ENCODE results near the gene SMARCC2. TPM values are rescaled to one million over a fixed set of nuclear protein-coding genes. Genes with fewer than 3 reads are reported as not detected.
A peak's percentile ranks its signal among the peaks of the same experiment; 100 is the strongest.

The SMARCC2 gene
- polyA plus RNA-seq, 1 donor from 2014 or later: 81.9 TPM

GRCh38 chr12:56221757-56222530, 32.7 kb upstream of the SMARCC2 start, which contains the start of gene RNF41:
Gene RNF41 (minus strand): TSS chr12:56221922. CDS start chr12:56214047, 7,875 bp downstream.
- Mint-ChIP-seq H3K4me3 (peak within 1 kb of the TSS; percentile 90 to 100 (median 98)), H3K27me3 (no peaks in the 10 kb centered on the region), H3K36me3 (peaks cover 1% of the 10 kb centered on the region), H3K27ac (peak within 1 kb of the TSS; percentile 95 to 98 (median 97)), H3K9me3 (no peaks in the 10 kb centered on the region), H3K4me1 (peaks cover 20 to 34% (median 22%) of the 10 kb centered on the region in 3 donors)

DNA sequence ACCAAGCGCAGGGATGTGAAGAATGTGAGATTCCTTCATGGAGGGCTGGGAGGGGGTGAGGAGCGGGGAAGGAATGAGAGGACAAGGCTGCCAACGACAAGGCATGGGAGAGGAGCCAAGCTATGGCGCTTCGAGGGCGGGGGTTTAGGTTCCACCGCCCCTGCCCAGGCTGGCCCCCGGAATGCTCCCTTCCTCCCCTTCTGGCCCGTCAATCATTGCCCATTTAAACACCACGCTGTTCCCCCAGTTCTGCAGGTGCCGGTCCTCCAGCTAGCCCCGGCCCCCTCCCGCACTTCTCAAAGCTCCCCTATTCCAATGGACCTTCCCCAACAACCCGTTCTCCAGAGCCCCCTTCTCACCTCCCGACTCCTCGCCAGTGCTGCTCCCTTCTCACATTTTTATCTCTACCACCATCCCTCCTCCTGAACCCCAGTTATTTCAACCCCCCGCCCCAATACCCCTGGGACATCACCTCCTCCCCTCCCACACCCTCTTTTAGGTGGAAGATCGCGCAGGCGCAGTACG, 32.0 kb upstream of the SMARCC2 start:
- Mint-ChIP-seq H3K4me3 (peak overlapping the region; percentile 90 to 100 (median 98)), H3K4me1 (peaks cover 20 to 37% (median 22%) of the 10 kb centered on the region in 3 donors), H3K27ac (peak overlapping the region; percentile 95 to 98 (median 97)), H3K27me3 (no peaks in the 10 kb centered on the region), H3K9me3 (no peaks in the 10 kb centered on the region), H3K36me3 (peaks cover 1% of the 10 kb centered on the region)

- no peaks in the 10 kb centered on the region for H3K9me3 Mint-ChIP-seq
- no peaks in the 10 kb centered on the region for H3K27me3 Mint-ChIP-seq
- H3K4me1 Mint-ChIP-seq: peaks cover 20 to 37% (median 22%) of the 10 kb centered on the region in 3 donors
- H3K36me3 Mint-ChIP-seq: peaks cover 1% of the 10 kb centered on the region
- peak overlapping the region; percentile 95 to 98 (median 97) for H3K27ac Mint-ChIP-seq
- peak overlapping the region; percentile 90 to 100 (median 98) for H3K4me3 Mint-ChIP-seq
Measured at GRCh38 chr12:56220611-56221231, 31.4 kb upstream of the SMARCC2 start.

GRCh38 chr12:56219840-56220239, 30.6 kb upstream of the SMARCC2 start:
- H3K36me3 Mint-ChIP-seq: peaks cover 3% of the 10 kb centered on the region
- H3K27ac Mint-ChIP-seq: peak overlapping the region; percentile 53 to 98 (median 95)
- peak overlapping the region in 3 of 4 donors; percentile 33 to 55 (median 43) for H3K4me3 Mint-ChIP-seq

DNA sequence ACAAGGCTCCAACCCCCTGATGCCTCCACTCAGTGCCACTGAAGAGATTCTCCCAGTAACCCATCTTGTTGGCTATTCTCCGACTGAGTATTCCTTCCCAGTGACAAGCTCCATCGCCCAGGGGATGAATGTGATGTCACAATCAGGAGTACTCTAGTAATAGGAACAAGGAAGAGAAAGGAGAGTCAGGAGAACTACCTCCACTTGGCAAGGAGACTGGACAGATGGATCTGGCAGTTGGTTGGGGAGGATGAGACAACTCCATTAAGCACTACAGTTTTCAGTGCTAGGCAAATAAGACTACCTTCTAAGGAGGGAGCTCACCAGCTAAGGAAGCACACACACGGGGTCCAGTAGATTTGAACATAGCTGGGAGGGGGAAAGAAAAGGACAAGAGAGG, 27.2 kb upstream of the SMARCC2 start:
- Mint-ChIP-seq H3K9me3 (no peaks in the 10 kb centered on the region), H3K4me1 (peaks cover 0 to 11% (median 5%) of the 10 kb centered on the region in 3 donors), H3K27ac (peak overlapping the region in 1 of 3 donors; percentile 52), H3K27me3 (no peaks in the 10 kb centered on the region), H3K4me3 (no peak overlapping the region), H3K36me3 (peaks cover 1% of the 10 kb centered on the region)

More at GRCh38 chr12:56219840-56220239, 30.6 kb upstream of the SMARCC2 start:
- Mint-ChIP-seq H3K4me1 (peaks cover 15 to 31% (median 20%) of the 10 kb centered on the region in 3 donors), H3K27me3 (no peaks in the 10 kb centered on the region), H3K9me3 (no peaks in the 10 kb centered on the region)

GRCh38 chr12:56213878-56214277, 24.6 kb upstream of the SMARCC2 start:
- Mint-ChIP-seq H3K4me3 (no peak overlapping the region), H3K27me3 (no peaks in the 10 kb centered on the region), H3K4me1 (peaks cover 0 to 7% (median 4%) of the 10 kb centered on the region in 3 donors), H3K9me3 (no peaks in the 10 kb centered on the region), H3K27ac (peak overlapping the region in 2 of 3 donors; percentile 31 to 68), H3K36me3 (peaks cover 1% of the 10 kb centered on the region)

- H3K4me1 Mint-ChIP-seq: peaks cover 8 to 14% (median 13%) of the 10 kb centered on the region in 3 donors
- peaks cover 3% of the 10 kb centered on the region for H3K36me3 Mint-ChIP-seq
- peak overlapping the region in 1 of 3 donors; percentile 87 for H3K27ac Mint-ChIP-seq
- H3K27me3 Mint-ChIP-seq: no peaks in the 10 kb centered on the region
- H3K4me3 Mint-ChIP-seq: no peak overlapping the region
- no peaks in the 10 kb centered on the region for H3K9me3 Mint-ChIP-seq
Measured at GRCh38 chr12:56212361-56212760, 23.1 kb upstream of the SMARCC2 start.

DNA sequence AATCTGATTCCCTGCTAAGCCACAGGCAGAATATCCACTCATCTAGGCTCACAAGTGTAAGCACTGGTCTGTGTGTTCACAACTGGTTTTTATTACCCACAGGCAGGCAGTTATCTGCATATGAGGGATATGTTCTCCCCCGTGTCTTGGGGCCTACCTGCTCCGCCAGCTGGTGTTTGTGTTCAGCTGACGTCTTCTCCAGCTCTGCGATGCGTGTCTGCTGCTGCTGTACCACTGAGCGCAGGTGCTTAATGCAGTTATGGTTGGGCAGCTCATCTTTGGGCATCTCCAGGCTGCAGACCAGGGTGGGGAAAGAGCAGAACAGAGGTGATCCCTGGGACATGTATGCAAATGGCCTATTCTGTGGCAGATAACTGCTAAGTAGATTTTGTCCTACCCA, 18.7 kb upstream of the SMARCC2 start:
- peaks cover 11% of the 10 kb centered on the region for H3K36me3 Mint-ChIP-seq
- no peaks in the 10 kb centered on the region for H3K27me3 Mint-ChIP-seq
- H3K27ac Mint-ChIP-seq: peak overlapping the region; percentile 62 to 91 (median 90)
- peak overlapping the region in 1 of 4 donors; percentile 68 for H3K4me3 Mint-ChIP-seq
- no peaks in the 10 kb centered on the region for H3K9me3 Mint-ChIP-seq
- H3K4me1 Mint-ChIP-seq: peaks cover 13 to 19% (median 18%) of the 10 kb centered on the region in 3 donors

- Mint-ChIP-seq H3K4me1 (peaks cover 15 to 19% (median 19%) of the 10 kb centered on the region in 3 donors), H3K27ac (peak overlapping the region in 2 of 3 donors; percentile 11 to 87), H3K36me3 (peaks cover 11% of the 10 kb centered on the region), H3K27me3 (no peaks in the 10 kb centered on the region), H3K4me3 (no peak overlapping the region), H3K9me3 (no peaks in the 10 kb centered on the region)
Measured at GRCh38 chr12:56206452-56207166, 17.3 kb upstream of the SMARCC2 start.

DNA sequence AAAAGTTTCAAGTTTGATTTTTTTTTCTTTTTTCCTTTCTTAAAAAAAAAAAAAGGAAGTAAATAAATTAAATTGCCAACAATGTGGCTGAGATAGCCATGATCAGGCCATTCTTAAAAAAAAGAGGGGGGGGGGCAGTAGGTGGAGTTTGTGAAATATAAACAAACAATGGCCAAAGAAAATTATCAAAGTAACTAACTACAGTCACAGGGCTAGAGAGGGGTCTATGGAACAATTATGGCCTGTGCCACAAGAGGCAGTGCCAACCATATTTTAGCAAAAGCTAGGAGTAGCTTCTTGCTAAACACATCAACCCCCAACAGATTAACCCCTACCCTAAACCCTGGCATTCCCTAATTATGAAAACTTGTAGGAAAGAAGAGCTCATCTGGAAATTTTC, 16.2 kb upstream of the SMARCC2 start:
- no peaks in the 10 kb centered on the region for H3K27me3 Mint-ChIP-seq
- no peaks in the 10 kb centered on the region for H3K9me3 Mint-ChIP-seq
- peak overlapping the region in 2 of 3 donors; percentile 6 to 25 for H3K27ac Mint-ChIP-seq
- no peak overlapping the region for H3K4me3 Mint-ChIP-seq
- H3K36me3 Mint-ChIP-seq: peaks cover 11% of the 10 kb centered on the region
- peaks cover 15 to 19% (median 15%) of the 10 kb centered on the region in 3 donors for H3K4me1 Mint-ChIP-seq

DNA sequence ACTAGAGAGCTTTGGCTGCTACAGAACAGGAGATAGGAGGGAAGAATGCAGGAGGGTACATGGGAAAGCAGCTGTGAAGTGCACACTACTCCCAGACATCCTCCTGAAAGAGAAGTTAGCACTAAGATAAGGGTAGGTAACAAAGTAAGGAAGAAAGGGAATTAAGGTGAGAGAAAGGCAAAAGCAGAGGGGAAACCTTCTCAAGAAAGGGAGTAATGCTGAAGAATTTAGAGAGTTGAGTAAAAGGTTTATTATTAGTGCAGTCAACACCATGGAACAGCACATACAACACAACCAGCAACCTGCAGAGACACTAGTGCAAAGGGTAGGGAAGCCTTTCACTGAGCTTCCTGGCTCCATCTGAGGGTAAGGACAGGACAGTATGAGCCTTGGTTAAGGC, 15.0 kb upstream of the SMARCC2 start:
- Mint-ChIP-seq H3K27ac (peak overlapping the region in 1 of 3 donors; percentile 11), H3K27me3 (no peaks in the 10 kb centered on the region), H3K4me1 (peaks cover 15 to 19% (median 15%) of the 10 kb centered on the region in 3 donors), H3K36me3 (peaks cover 11% of the 10 kb centered on the region), H3K9me3 (no peaks in the 10 kb centered on the region), H3K4me3 (no peak overlapping the region)

GRCh38 chr12:56202838-56203237, 13.6 kb upstream of the SMARCC2 start:
- Mint-ChIP-seq H3K4me1 (peaks cover 9 to 16% (median 12%) of the 10 kb centered on the region in 3 donors), H3K27ac (no peak overlapping the region), H3K9me3 (no peaks in the 10 kb centered on the region), H3K36me3 (peaks cover 11% of the 10 kb centered on the region), H3K27me3 (no peaks in the 10 kb centered on the region), H3K4me3 (no peak overlapping the region)

DNA sequence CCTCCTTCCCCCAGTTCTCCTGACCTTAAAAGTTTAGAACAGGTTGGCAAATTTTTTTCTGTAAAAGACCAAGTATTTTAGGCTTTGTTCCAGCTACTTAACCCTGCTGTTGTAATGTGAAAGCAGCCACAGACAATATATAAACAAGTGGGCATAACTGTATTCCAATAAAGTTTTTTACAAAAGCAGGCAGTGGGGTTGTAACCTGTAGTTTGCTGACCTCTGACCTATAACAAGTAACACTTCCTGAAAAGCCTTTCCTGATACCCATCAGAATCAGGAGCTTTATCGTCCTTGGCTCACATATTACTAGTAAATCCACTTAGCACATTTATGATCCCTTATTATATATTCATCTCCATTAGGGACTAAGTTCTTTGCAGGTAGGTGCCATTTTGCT, 13.1 kb upstream of the SMARCC2 start:
- H3K9me3 Mint-ChIP-seq: no peaks in the 10 kb centered on the region

GRCh38 chr12:56198836-56199235, 9.6 kb upstream of the SMARCC2 start:
- no peak overlapping the region for H3K4me3 Mint-ChIP-seq
- peaks cover 2 to 8% (median 5%) of the 10 kb centered on the region in 3 donors for H3K4me1 Mint-ChIP-seq
- no peaks in the 10 kb centered on the region for H3K36me3 Mint-ChIP-seq
- H3K27me3 Mint-ChIP-seq: no peaks in the 10 kb centered on the region
- no peaks in the 10 kb centered on the region for H3K9me3 Mint-ChIP-seq
- peak overlapping the region in 1 of 3 donors; percentile 87 for H3K27ac Mint-ChIP-seq

More for the DNA sequence above, 13.1 kb upstream of the SMARCC2 start:
- H3K27ac Mint-ChIP-seq: peak overlapping the region in 1 of 3 donors; percentile 43
- H3K4me3 Mint-ChIP-seq: peak overlapping the region in 1 of 4 donors; percentile 9
- H3K36me3 Mint-ChIP-seq: peaks cover 9% of the 10 kb centered on the region
- no peaks in the 10 kb centered on the region for H3K27me3 Mint-ChIP-seq
- H3K4me1 Mint-ChIP-seq: peaks cover 5 to 14% (median 9%) of the 10 kb centered on the region in 3 donors
